GM20000 (cell line): Measurements from ENCODE around the gene KIF1C.

ENCODE experiments used
- DNase-seq: peaks from one replicate; pipeline ENCODE4 v3.0.0; 2012; ENCODE audit warnings: low spot score
- CTCF ChIP-seq: IDR thresholded peaks from 2 replicates; pipeline ENCODE4 v1.5.1; 2012; ENCODE audit warnings: mild to moderate bottlenecking, control low read depth; ENCODE audit errors: extremely low read depth, missing control alignments

The KIF1C gene

DNA sequence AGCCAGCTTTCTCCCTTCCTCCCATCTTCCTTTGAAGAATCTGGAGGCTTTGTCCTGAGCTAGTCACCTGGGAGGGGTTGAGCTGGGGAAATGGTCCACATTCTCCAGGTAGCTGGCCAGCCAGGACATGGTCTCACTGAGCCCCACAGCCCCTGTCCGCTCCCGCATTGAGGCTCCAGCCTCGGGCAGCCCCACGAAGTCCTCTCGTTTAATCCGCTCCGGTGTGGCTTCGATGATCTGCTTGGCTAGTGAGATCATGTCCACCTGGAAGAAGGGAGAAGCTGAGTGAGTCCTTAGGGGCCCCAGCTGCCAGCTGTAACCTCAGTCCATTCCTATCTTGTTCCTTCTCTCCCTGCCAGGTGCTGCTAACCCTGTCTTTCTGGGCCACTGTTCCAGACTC lies 27.5 kb upstream of the KIF1C start:
- TF ChIP-seq CTCF, result no peak
- DNase-seq, result no peak

DNA sequence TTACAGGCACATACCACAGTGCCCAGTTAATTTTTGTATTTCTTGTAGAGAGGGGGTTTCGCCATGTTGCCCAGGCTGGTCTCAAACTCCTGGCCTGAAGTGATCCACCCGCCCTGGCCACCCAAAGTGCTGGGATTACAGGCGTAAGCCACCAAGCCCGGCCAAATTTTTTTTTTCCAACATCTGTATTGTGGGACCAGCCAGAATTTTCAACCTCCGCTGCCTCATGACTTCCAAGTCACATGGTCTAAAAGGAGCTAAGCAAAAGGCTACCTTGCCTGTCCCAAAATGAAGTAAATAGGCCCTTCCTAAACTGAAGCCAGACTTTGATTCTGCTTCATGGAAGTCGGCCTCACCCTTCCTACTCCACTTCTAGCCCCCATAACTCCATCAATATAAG lies 25.9 kb upstream of the KIF1C start:
- no peak for DNase-seq

GRCh38 chr17:4972322-4972721 lies 25.4 kb upstream of the KIF1C start:
- no peak for DNase-seq

More for the DNA sequence above, 25.9 kb upstream of the KIF1C start:
- TF ChIP-seq CTCF, result no peak

GRCh38 chr17:4972752-4973151 lies 25.0 kb upstream of the KIF1C start:
- DNase-seq, result no peak
- TF ChIP-seq CTCF, result no peak

More at GRCh38 chr17:4972322-4972721, 25.4 kb upstream of the KIF1C start:
- no peak for TF ChIP-seq CTCF

GRCh38 chr17:4973256-4974114 lies 24.3 kb upstream of the KIF1C start:
- no peak for TF ChIP-seq CTCF
- DNase-seq, result no peak

GRCh38 chr17:4974115-4974670 lies 23.6 kb upstream of the KIF1C start:
- no peak for DNase-seq
- TF ChIP-seq CTCF, result no peak

DNA sequence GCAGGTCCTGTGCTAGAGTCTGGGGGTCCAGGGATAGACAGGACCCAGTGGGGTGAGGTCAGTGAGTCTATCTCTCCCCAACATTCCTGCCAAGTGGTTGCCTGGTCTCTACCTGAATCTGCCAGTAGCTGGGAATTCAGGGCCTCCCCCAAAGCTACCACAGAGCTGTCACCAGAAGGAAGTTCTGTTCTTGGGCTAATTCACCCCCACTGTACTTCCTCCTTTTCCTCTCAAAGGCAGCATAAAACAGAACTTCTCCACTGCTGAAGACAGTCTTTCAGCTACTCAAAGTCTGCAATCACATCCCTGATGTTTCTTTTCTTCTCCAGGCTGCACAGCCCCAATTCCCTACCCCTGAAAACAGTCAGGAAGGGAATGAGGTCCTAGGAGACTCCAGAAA lies 19.0 kb upstream of the KIF1C start:
- no peak for DNase-seq
- no peak for TF ChIP-seq CTCF
